PC-3 (cell line): ENCODE data around the gene GP2. TPM values are rescaled to one million over a fixed set of nuclear protein-coding genes. Genes with fewer than 3 reads are reported as not detected.

Experiments used
- ATAC-seq: fragments of 200-7000 bp; cut with Tn5 transposase; 2 replicates; pipeline ENCODE4 v1.9.1; 2020; ENCODE audit warnings: mild to moderate bottlenecking, moderate library complexity
- BruUV-seq: library from RNA; stranded (reverse); fragments of 400-500 nt; replicated peaks from 2 replicates; lab custom pipeline; 2021; lab: Mats Ljungman, UMichigan
- CTCF ChIA-PET: fragments of 300-600 bp; sonication (Branson Sonifier 250); formaldehyde crosslinking; loops from one replicate; lab custom pipeline; 2022; ENCODE audit warnings: antibody characterized with exemption; lab: Charles Lee
- POLR2A ChIA-PET: fragments of 300-600 bp; sonication (Branson Sonifier 250); formaldehyde crosslinking; loops from one replicate; lab custom pipeline; 2022; ENCODE audit warnings: antibody characterized with exemption; ENCODE audit not compliant: unreplicated experiment; lab: Charles Lee
- DNase-seq: peaks from one replicate; pipeline ENCODE4 v3.0.0-alpha.2; 2015
- H2AFZ ChIP-seq: fragments of 300-600 bp; sonication (generic); 2 replicates; pipeline ENCODE4 v1.6.0; 2016; ENCODE audit warnings: antibody characterized with exemption, low read length
- H3F3A ChIP-seq: fragments of 300-600 bp; sonication (generic); one replicate; pipeline ENCODE4 v1.6.0; 2017; ENCODE audit warnings: antibody characterized with exemption, low read length, control low read depth, mild to moderate bottlenecking; ENCODE audit not compliant: unreplicated experiment
- H3K27ac ChIP-seq: fragments of 300-600 bp; sonication (generic); 2 replicates; pipeline ENCODE4 v1.5.1; 2016; ENCODE audit warnings: mild to moderate bottlenecking, low read length
- H3K27me3 ChIP-seq: fragments of 300-600 bp; sonication (generic); 2 replicates; pipeline ENCODE4 v1.6.1; 2016; ENCODE audit warnings: low read length, mixed read lengths
- H3K36me3 ChIP-seq: fragments of 300-600 bp; sonication (generic); 2 replicates; pipeline ENCODE4 v1.6.1; 2016; ENCODE audit warnings: low read depth, mixed run types, low read length, mixed read lengths
- H3K4me1 ChIP-seq: fragments of 300-600 bp; sonication (generic); 2 replicates; pipeline ENCODE4 v1.5.1; 2016; ENCODE audit warnings: low read length; ENCODE audit not compliant: insufficient read depth
- H3K4me2 ChIP-seq: fragments of 300-600 bp; sonication (generic); 2 replicates; pipeline ENCODE4 v1.6.0; 2016; ENCODE audit warnings: low read length
- H3K4me3 ChIP-seq: fragments of 300-600 bp; sonication (generic); 2 replicates; pipeline ENCODE4 v1.5.1; 2016; ENCODE audit warnings: mild to moderate bottlenecking, low read length, mixed read lengths
- H3K79me2 ChIP-seq: fragments of 300-600 bp; sonication (generic); 2 replicates; pipeline ENCODE4 v1.6.1; 2017; ENCODE audit warnings: low read length, mixed read lengths
- H3K9ac ChIP-seq: fragments of 300-600 bp; sonication (generic); 2 replicates; pipeline ENCODE4 v1.6.0; 2016; ENCODE audit warnings: mild to moderate bottlenecking, low read length
- H3K9me2 ChIP-seq: fragments of 300-600 bp; sonication (generic); replicated peaks from 2 replicates; pipeline ENCODE4 v1.6.1; 2016; ENCODE audit warnings: mixed run types, low read length, mixed read lengths
- H3K9me3 ChIP-seq: fragments of 300-600 bp; sonication (generic); 2 replicates; pipeline ENCODE4 v1.6.1; 2016; ENCODE audit warnings: low read length, mixed read lengths
- H4K20me1 ChIP-seq: fragments of 300-600 bp; sonication (generic); 2 replicates; pipeline ENCODE4 v1.6.1; 2016; ENCODE audit warnings: low read length, mixed read lengths
- EZH2 ChIP-seq: fragments of 300-600 bp; sonication (generic); IDR thresholded peaks from one replicate; pipeline ENCODE4 v1.6.1; 2017; ENCODE audit warnings: antibody characterized with exemption, mild to moderate bottlenecking, low read length; ENCODE audit not compliant: unreplicated experiment
- EZH2phosphoT487 ChIP-seq: fragments of 300-600 bp; sonication (generic); IDR thresholded peaks from 2 replicates; pipeline ENCODE4 v1.6.1; 2018; ENCODE audit warnings: mild to moderate bottlenecking, antibody characterized with exemption, low read length, borderline replicate concordance
- intact Hi-C: fragments of 100-400 bp; cut with micrococcal nuclease; formaldehyde crosslinking; loops from 2 replicates; pipeline ENCODE4 v1.9.0; 2023
- total RNA-seq: library from RNA; depleted of rRNA; stranded (reverse); fragments of >200 nt; gene quantifications from 2 replicates; pipeline ENCODE4 v1.2.3, GENCODE V29; 2014
- TF ChIP-seq, protein P1 (sequence below): fragments of 300-600 bp; sonication (generic); conservative IDR thresholded peaks from 2 replicates; pipeline ENCODE4 v1.5.1; 2017; ENCODE audit warnings: antibody characterized with exemption, low read depth, mild to moderate bottlenecking, low read length

GP2 gene
- total RNA-seq, 1 experiment from 2014 or later, result not detected

DNA sequence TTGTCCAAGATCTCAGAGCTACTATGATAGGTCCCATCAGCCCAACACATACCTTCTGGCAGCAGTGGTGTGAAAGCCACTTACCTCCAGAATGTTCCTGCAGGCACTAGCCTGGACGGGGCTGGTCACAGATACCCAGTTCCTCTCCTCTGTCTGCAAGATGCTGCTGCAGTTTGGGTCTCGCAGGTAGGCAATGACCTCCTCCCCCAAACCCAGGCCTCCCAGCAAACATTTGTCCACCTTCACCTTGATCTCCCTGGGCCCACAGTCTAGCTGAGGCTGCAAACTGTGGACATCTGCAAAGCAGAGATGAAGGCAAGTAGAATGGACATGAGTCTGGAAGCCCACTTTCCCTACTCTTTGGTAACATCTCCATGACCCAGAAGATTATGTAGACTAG lies 7.1 kb downstream of the GP2 start:
- no TSS peak for BruUV-seq
- Histone ChIP-seq H3K36me3 (no peaks in the 10 kb centered on the region), H2AFZ (no peak overlapping the region), H4K20me1 (no peaks in the 10 kb centered on the region), H3K27ac (no peak overlapping the region), H3K9me2 (no peaks in the 10 kb centered on the region), H3K4me1 (no peaks in the 10 kb centered on the region), H3K4me2 (no peak overlapping the region), H3K9me3 (no peaks in the 10 kb centered on the region), H3F3A (no peaks in the 10 kb centered on the region), H3K79me2 (no peaks in the 10 kb centered on the region), H3K4me3 (no peak overlapping the region), H3K27me3 (no peaks in the 10 kb centered on the region), H3K9ac (no peak overlapping the region)
- TF ChIP-seq, protein P1, sequence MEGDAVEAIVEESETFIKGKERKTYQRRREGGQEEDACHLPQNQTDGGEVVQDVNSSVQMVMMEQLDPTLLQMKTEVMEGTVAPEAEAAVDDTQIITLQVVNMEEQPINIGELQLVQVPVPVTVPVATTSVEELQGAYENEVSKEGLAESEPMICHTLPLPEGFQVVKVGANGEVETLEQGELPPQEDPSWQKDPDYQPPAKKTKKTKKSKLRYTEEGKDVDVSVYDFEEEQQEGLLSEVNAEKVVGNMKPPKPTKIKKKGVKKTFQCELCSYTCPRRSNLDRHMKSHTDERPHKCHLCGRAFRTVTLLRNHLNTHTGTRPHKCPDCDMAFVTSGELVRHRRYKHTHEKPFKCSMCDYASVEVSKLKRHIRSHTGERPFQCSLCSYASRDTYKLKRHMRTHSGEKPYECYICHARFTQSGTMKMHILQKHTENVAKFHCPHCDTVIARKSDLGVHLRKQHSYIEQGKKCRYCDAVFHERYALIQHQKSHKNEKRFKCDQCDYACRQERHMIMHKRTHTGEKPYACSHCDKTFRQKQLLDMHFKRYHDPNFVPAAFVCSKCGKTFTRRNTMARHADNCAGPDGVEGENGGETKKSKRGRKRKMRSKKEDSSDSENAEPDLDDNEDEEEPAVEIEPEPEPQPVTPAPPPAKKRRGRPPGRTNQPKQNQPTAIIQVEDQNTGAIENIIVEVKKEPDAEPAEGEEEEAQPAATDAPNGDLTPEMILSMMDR, result no peak
- TF ChIP-seq EZH2 (no peak), EZH2phosphoT487 (no peak)
- POLR2A ChIA-PET, result no interaction called here
- intact Hi-C loops, result no loop called here
- ATAC-seq (no peak), DNase-seq (no peak)
- CTCF ChIA-PET, result no interaction called here

DNA sequence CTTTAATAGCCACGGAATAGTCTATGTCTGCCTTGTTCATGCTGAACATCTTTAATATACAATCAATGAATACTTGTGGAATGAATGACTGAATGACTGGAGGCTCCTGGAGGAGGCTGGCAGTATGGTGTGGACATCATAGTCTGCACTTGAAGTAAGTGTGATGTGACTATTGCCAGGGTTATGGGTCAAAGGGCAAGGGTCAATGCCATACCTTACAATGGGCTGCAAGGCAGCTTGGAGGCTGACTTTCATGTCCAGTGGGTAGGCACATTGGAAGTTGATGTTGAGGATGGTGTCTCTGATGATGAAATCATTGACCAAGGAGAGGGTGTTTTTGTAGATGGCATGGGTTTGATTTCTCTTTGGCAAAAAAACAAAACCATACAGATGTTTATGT lies 7.9 kb downstream of the GP2 start:
- Histone ChIP-seq H3K79me2 (no peaks in the 10 kb centered on the region), H2AFZ (no peak overlapping the region), H3K27ac (no peak overlapping the region), H3K27me3 (no peaks in the 10 kb centered on the region), H3K9me3 (no peaks in the 10 kb centered on the region), H4K20me1 (no peaks in the 10 kb centered on the region), H3K36me3 (no peaks in the 10 kb centered on the region), H3K4me3 (no peak overlapping the region), H3K4me2 (no peak overlapping the region), H3K9me2 (no peaks in the 10 kb centered on the region), H3F3A (no peaks in the 10 kb centered on the region), H3K4me1 (no peaks in the 10 kb centered on the region), H3K9ac (no peak overlapping the region)
- ATAC-seq (no peak), DNase-seq (no peak)
- CTCF ChIA-PET, result no interaction called here
- POLR2A ChIA-PET, result no interaction called here
- no TSS peak for BruUV-seq
- TF ChIP-seq, protein P1, result no peak
- no peak for TF ChIP-seq EZH2phosphoT487
- TF ChIP-seq EZH2, result no peak
- intact Hi-C loops, result no loop called here

DNA sequence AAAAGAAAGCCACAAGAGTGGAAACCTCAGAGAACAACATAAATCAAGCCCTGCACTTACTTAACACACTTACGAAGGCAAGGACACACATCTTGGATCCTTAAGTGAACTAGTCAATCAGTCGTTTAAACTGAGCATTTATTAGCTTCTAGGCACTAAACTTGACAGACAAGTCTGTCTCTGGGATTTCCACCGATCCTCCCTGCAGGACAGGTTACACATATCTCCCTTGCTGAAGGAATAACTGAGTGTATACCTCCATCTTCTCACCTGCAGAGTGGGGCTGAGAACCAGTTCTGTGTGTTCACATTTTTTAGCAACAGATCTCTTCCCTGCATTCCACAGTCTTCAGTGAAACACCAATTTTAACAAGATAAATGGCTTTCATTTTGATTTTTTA lies 8.9 kb downstream of the GP2 start:
- no peaks in the 10 kb centered on the region for H3K27me3 ChIP-seq
- no TSS peak for BruUV-seq
- no peak for ATAC-seq

More for the DNA sequence above, 8.9 kb downstream of the GP2 start:
- no peak for DNase-seq
- TF ChIP-seq EZH2 (no peak), EZH2phosphoT487 (no peak)
- TF ChIP-seq, protein P1, result no peak
- Histone ChIP-seq H2AFZ (no peak overlapping the region), H4K20me1 (no peaks in the 10 kb centered on the region), H3K4me2 (no peak overlapping the region), H3F3A (no peaks in the 10 kb centered on the region), H3K9me2 (no peaks in the 10 kb centered on the region), H3K27ac (no peak overlapping the region), H3K4me3 (no peak overlapping the region), H3K36me3 (no peaks in the 10 kb centered on the region), H3K4me1 (no peaks in the 10 kb centered on the region), H3K9ac (no peak overlapping the region), H3K9me3 (no peaks in the 10 kb centered on the region), H3K79me2 (no peaks in the 10 kb centered on the region)
- intact Hi-C loops, result no loop called here
- ChIA-PET POLR2A (no interaction called here), CTCF (no interaction called here)
